CD4-positive, alpha-beta T cell (primary cell): ENCODE data around the gene TMEM132D. TPM values are rescaled to one million over a fixed set of nuclear protein-coding genes. Genes with fewer than 3 reads are reported as not detected.

Experiments
- ATAC-seq: fragments of 200-7000 bp; cut with Tn5 transposase; one replicate; pipeline ENCODE4 v1.10.0; 2022; ENCODE audit warnings: mild to moderate bottlenecking; ENCODE audit not compliant: poor library complexity
- CTCF ChIA-PET: fragments of 350-600 bp; sonication (Branson Sonifier 250); formaldehyde crosslinking; loops from one replicate; lab custom pipeline; 2021; ENCODE audit warnings: antibody characterized with exemption, inconsistent platforms; lab: Charles Lee
- POLR2A ChIA-PET: fragments of 350-600 bp; sonication (Branson Sonifier 250); formaldehyde crosslinking; loops from one replicate; lab custom pipeline; 2021; ENCODE audit warnings: antibody characterized with exemption, inconsistent platforms; lab: Charles Lee
- DNase-seq, 14 experiments: peaks; one replicate each; pipeline ENCODE4 v3.0.0-alpha.2; 2013 to 2020; ENCODE audit warnings: mixed read lengths in 2 of 14
- H3K27ac ChIP-seq, 2 donors: one replicate each; pipeline versions ENCODE4 v1.5.1 to v1.7.0; 2013; ENCODE audit warnings: low read length in 2 of 2, low read depth in 1 of 2, mild to moderate bottlenecking in 1 of 2
- H3K27me3 ChIP-seq, 2 experiments: 1 replicate in 1 of 2; 2 replicates in 1 of 2; pipeline versions ENCODE4 v1.6.1 to v1.7.0; 2013; ENCODE audit warnings: low read length in 2 of 2, control low read depth in 1 of 2, mild to moderate bottlenecking in 1 of 2, moderate library complexity in 1 of 2; ENCODE audit not compliant: insufficient read depth in 2 of 2, control insufficient read depth in 1 of 2
- H3K36me3 ChIP-seq: one replicate; pipeline ENCODE4 v1.6.1; 2013; ENCODE audit warnings: low read length, control low read depth; ENCODE audit not compliant: insufficient read depth
- H3K4me1 ChIP-seq: one replicate; pipeline ENCODE4 v1.6.1; 2013; ENCODE audit warnings: low read length, control low read depth; ENCODE audit not compliant: insufficient read depth
- H3K4me3 ChIP-seq: one replicate; pipeline ENCODE4 v1.5.1; 2013; ENCODE audit warnings: mild to moderate bottlenecking, low read length, moderate library complexity
- H3K9me3 ChIP-seq, 2 experiments: 1 replicate in 1 of 2; 2 replicates in 1 of 2; pipeline versions ENCODE4 v1.6.1 to v1.7.0; 2013; ENCODE audit warnings: low read length in 2 of 2, mild to moderate bottlenecking in 2 of 2, control low read depth in 1 of 2, moderate library complexity in 1 of 2; ENCODE audit not compliant: control insufficient read depth in 1 of 2, insufficient read depth in 1 of 2
- H3K27ac Mint-ChIP-seq: one replicate; pipeline ENCODE4 v1.8.0; 2020; ENCODE audit warnings: mixed read lengths
- H3K27me3 Mint-ChIP-seq: one replicate; pipeline ENCODE4 v1.8.0; 2021; ENCODE audit warnings: mixed read lengths
- H3K36me3 Mint-ChIP-seq: one replicate; pipeline ENCODE4 v1.8.0; 2021; ENCODE audit warnings: low read depth, mixed read lengths
- H3K4me1 Mint-ChIP-seq: one replicate; pipeline ENCODE4 v1.8.0; 2021; ENCODE audit warnings: low read depth, mixed read lengths
- H3K4me3 Mint-ChIP-seq: one replicate; pipeline ENCODE4 v1.8.0; 2020; ENCODE audit warnings: mild to moderate bottlenecking, mixed read lengths
- H3K9me3 Mint-ChIP-seq: one replicate; pipeline ENCODE4 v1.8.0; 2020; ENCODE audit warnings: mixed read lengths
- CTCF ChIP-seq: fragments of 200-600 bp; IDR thresholded peaks from one replicate; pipeline ENCODE4 v1.8.0; 2022; ENCODE audit warnings: antibody characterized with exemption, mild to moderate bottlenecking
- intact Hi-C, 2 experiments: fragments of 100-400 bp; cut with DNase I in 1 of 2; cut with micrococcal nuclease in 1 of 2; formaldehyde crosslinking; loops; one replicate each; pipeline versions ENCODE4 v1.15.1 to v1.9.0; 2023 to 2025; cut with DNase I, micrococcal nuclease
- total RNA-seq, 174 experiments: library from RNA in 2 of 174; stranded (reverse) in 2 of 174; gene quantifications; one replicate each; pipeline ENCODE4 v1.2.3 and lab custom pipeline; 2021 to 2026

Gene TMEM132D
- total RNA-seq, 2 experiments from 2014 or later = not detected

GRCh38 chr12:129762436-129762835 is 141.4 kb downstream of the TMEM132D start:
- H3K4me3 ChIP-seq = no peak overlapping the region
- POLR2A ChIA-PET = no interaction called here
- no peaks in the 10 kb centered on the region for H3K36me3 Mint-ChIP-seq
- H3K36me3 ChIP-seq = no peaks in the 10 kb centered on the region
- no peak overlapping the region for H3K4me3 Mint-ChIP-seq
- ATAC-seq (no peak), DNase-seq (no peak)
- peaks cover 0 to 26% of the 10 kb centered on the region in 2 experiments for H3K9me3 ChIP-seq
- H3K27ac Mint-ChIP-seq = no peak overlapping the region
- H3K9me3 Mint-ChIP-seq = peaks cover 2% of the 10 kb centered on the region
- no peaks in the 10 kb centered on the region for H3K27me3 ChIP-seq
- H3K27me3 Mint-ChIP-seq = no peaks in the 10 kb centered on the region
- no peak for TF ChIP-seq CTCF
- H3K4me1 ChIP-seq = no peaks in the 10 kb centered on the region
- H3K4me1 Mint-ChIP-seq = no peaks in the 10 kb centered on the region
- intact Hi-C loops = no loop called here
- H3K27ac ChIP-seq = no peak overlapping the region
- CTCF ChIA-PET = no interaction called here

DNA sequence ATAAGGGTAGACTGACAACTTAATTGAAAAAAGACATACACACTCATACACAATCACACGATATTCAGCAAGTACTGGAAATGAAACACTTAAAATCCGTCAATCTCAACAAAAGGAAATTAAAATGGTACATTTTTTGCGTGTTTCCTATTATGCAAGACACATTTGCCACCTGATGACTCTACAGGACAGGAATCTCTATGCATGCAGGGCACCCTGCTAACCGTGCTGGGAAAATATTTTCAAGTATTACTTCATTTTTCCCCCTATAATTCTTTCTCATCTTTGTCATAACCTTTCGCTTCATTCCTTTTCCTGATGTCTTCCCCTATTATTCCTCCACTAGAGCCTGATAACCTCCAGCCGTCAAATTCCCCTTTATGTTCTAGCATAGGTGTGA is 150.2 kb downstream of the TMEM132D start:
- no peaks in the 10 kb centered on the region for H3K36me3 ChIP-seq
- H3K27ac ChIP-seq = no peak overlapping the region
- TF ChIP-seq CTCF = no peak
- ChIA-PET POLR2A (no interaction called here), CTCF (no interaction called here)
- DNase-seq (no peak), ATAC-seq (no peak)
- Mint-ChIP-seq H3K36me3 (no peaks in the 10 kb centered on the region), H3K4me1 (no peaks in the 10 kb centered on the region), H3K9me3 (peaks cover 2% of the 10 kb centered on the region), H3K4me3 (no peak overlapping the region), H3K27me3 (no peaks in the 10 kb centered on the region), H3K27ac (no peak overlapping the region)
- H3K4me3 ChIP-seq = no peak overlapping the region
- intact Hi-C loops = no loop called here
- peaks cover 0 to 5% of the 10 kb centered on the region in 2 experiments for H3K9me3 ChIP-seq
- H3K4me1 ChIP-seq = no peaks in the 10 kb centered on the region
- H3K27me3 ChIP-seq = no peaks in the 10 kb centered on the region

DNA sequence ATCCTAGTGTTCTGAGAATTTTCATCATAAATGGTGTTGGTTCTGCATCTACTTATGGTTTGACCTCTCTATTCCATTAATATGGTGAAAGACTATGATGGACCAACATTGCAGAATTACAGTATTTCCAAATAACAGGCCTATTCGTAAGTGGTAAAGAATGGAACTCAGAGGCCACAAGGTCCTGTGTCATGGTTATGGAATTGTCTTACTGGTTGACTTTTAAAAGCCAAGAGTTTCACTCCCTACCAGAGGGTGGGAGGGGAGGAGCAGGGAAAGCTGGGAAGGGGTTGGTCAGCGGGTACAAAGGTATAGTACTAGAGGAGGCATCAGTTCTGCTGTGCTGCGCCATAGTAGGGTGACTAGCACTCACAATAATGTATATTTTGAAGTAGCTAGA is 153.4 kb downstream of the TMEM132D start:
- H3K27ac Mint-ChIP-seq = no peak overlapping the region
- no peak for TF ChIP-seq CTCF
- no peak overlapping the region for H3K4me3 Mint-ChIP-seq
- DNase-seq = no peak
- CTCF ChIA-PET = no interaction called here
- Histone ChIP-seq H3K27ac (no peak overlapping the region), H3K4me3 (no peak overlapping the region), H3K36me3 (no peaks in the 10 kb centered on the region), H3K27me3 (no peaks in the 10 kb centered on the region), H3K4me1 (no peaks in the 10 kb centered on the region), H3K9me3 (peaks cover 0 to 10% of the 10 kb centered on the region in 2 experiments)
- intact Hi-C loops = no loop called here
- H3K4me1 Mint-ChIP-seq = no peaks in the 10 kb centered on the region
- ATAC-seq = no peak
- POLR2A ChIA-PET = no interaction called here
- no peaks in the 10 kb centered on the region for H3K36me3 Mint-ChIP-seq
- H3K27me3 Mint-ChIP-seq = no peaks in the 10 kb centered on the region
- no peaks in the 10 kb centered on the region for H3K9me3 Mint-ChIP-seq
